ENCODE measurements around the gene RNU5B-1.
"Not testable (repeated sequence)": the region's sequence is repeated elsewhere in the genome, so short reads cannot be mapped to it uniquely, and the experiment has no call there.

Gene RNU5B-1

GRCh38 chr15:65344214-65344913, 39.9 kb downstream of the RNU5B-1 start:
- no peak for DNase-seq (ENCODE audit: low spot score)

GRCh38 chr15:65344914-65345275, 40.4 kb downstream of the RNU5B-1 start:
- DNase-seq (ENCODE audit: low spot score), result no peak

- DNase-seq (ENCODE audit: low spot score), result no peak
Measured at GRCh38 chr15:65346856-65347598, 42.5 kb downstream of the RNU5B-1 start.

GRCh38 chr15:65347756-65348155, 43.3 kb downstream of the RNU5B-1 start:
- DNase-seq (ENCODE audit: low spot score), result not testable (repeated sequence)

- no peak for DNase-seq (ENCODE audit: low spot score)
Measured at GRCh38 chr15:65349338-65349737, 44.9 kb downstream of the RNU5B-1 start.

- not testable (repeated sequence) for DNase-seq (ENCODE audit: low spot score)
Measured at GRCh38 chr15:65351972-65352371, 47.5 kb downstream of the RNU5B-1 start.
